K562 (cell line): ENCODE data around the gene MACROD2. TPM values are rescaled to one million over a fixed set of nuclear protein-coding genes. Genes with fewer than 3 reads are reported as not detected.
"Not testable (repeated sequence)": the region's sequence is repeated elsewhere in the genome, so short reads cannot be mapped to it uniquely, and the experiment has no call there.

Source experiments
- ATAC-seq: fragments of 200-7000 bp; cut with Tn5 transposase; 3 replicates; pipeline ENCODE4 v1.9.1; 2020; ENCODE audit warnings: moderate library complexity
- BruUV-seq: library from RNA; stranded (reverse); fragments of 400-500 nt; replicated peaks from 2 replicates; lab custom pipeline; 2021; lab: Mats Ljungman, UMichigan
- CTCF ChIA-PET: fragments of 300-600 bp; formaldehyde crosslinking; extraction: SDS; loops from one replicate; lab custom pipeline; 2021; ENCODE audit warnings: low intra/inter-chr PET ratio; lab: Yijun Ruan, JAX
- POLR2A ChIA-PET: fragments of 300-600, 350-650 bp; sonication (Branson Sonifier 250); formaldehyde crosslinking; extraction: SDS; loops from one replicate; lab custom pipeline; 2021; ENCODE audit warnings: antibody characterized with exemption, inconsistent platforms; lab: Yijun Ruan, JAX
- DNase-seq, 4 experiments: peaks; one replicate each; pipeline versions ENCODE4 v3.0.0 to v3.0.0-alpha.2; 2011 to 2018; ENCODE audit warnings: low spot score in 3 of 4, mixed read lengths in 3 of 4; ENCODE audit errors: extremely low read depth in 1 of 4
- FAIRE-seq: peaks from 2 replicates; lab custom pipeline; 2011; peaks lifted over from hg19 to GRCh38; lab: Jason Lieb, UNC
- H2AFZ ChIP-seq: 2 replicates; pipeline ENCODE4 v1.6.0; 2011; ENCODE audit warnings: low read depth, low read length, control low read depth, inconsistent platforms
- H3K27ac ChIP-seq: fragments of 200-600 bp; 3 replicates; pipeline ENCODE4 v1.8.0; 2011; ENCODE audit warnings: low read depth, mild to moderate bottlenecking, control low read depth, inconsistent platforms, low read length, moderate library complexity, mixed read lengths; ENCODE audit errors: extremely low read depth
- H3K27me3 ChIP-seq, 2 experiments: fragments of 300-600 bp in 1 of 2; 2 replicates in 1 of 2; 3 replicates in 1 of 2; pipeline versions ENCODE4 v1.6.0 to v1.8.0; 2011; ENCODE audit warnings: inconsistent platforms in 2 of 2, low read length in 2 of 2, mild to moderate bottlenecking in 1 of 2, mixed read lengths in 1 of 2, moderate library complexity in 1 of 2; ENCODE audit not compliant: control insufficient read depth in 2 of 2, insufficient read depth in 2 of 2
- H3K36me3 ChIP-seq: fragments of 300-600 bp; 3 replicates; pipeline ENCODE4 v1.8.0; 2011; ENCODE audit warnings: mild to moderate bottlenecking, low read length, inconsistent platforms; ENCODE audit not compliant: control insufficient read depth, insufficient read depth
- H3K4me1 ChIP-seq, 2 experiments: fragments of 200-600 bp in 1 of 2; replicated peaks in 1 of 2; 2 replicates in 1 of 2; 3 replicates in 1 of 2; pipeline versions ENCODE4 v1.5.1 to v1.8.0; 2011; ENCODE audit warnings: inconsistent platforms in 2 of 2, low read length in 2 of 2, mild to moderate bottlenecking in 1 of 2, mixed read lengths in 1 of 2, moderate library complexity in 1 of 2; ENCODE audit not compliant: control insufficient read depth in 2 of 2, insufficient read depth in 2 of 2
- H3K4me2 ChIP-seq: 2 replicates; pipeline ENCODE4 v1.6.1; 2011; ENCODE audit warnings: low read length, control low read depth, inconsistent platforms, mixed read lengths; ENCODE audit not compliant: insufficient read depth
- H3K4me3 ChIP-seq: fragments of 200-600 bp; sonication (generic), shearing (Covaris generic); 2 replicates; pipeline ENCODE4 v1.5.1; 2016; ENCODE audit warnings: control low read depth, inconsistent platforms
- H3K79me2 ChIP-seq: fragments of 200-600 bp; 3 replicates; pipeline ENCODE4 v1.8.0; 2011; ENCODE audit warnings: low read length, inconsistent platforms; ENCODE audit not compliant: control insufficient read depth, insufficient read depth
- H3K9ac ChIP-seq, 2 experiments: 2 replicates each; pipeline versions ENCODE4 v1.6.0 to v1.6.1; 2011; ENCODE audit warnings: low read depth in 2 of 2, low read length in 2 of 2, control low read depth in 1 of 2, inconsistent platforms in 1 of 2, mild to moderate bottlenecking in 1 of 2, mixed read lengths in 1 of 2; ENCODE audit not compliant: insufficient read depth in 1 of 2
- H3K9me1 ChIP-seq: one replicate; pipeline ENCODE4 v1.6.0; 2011; ENCODE audit warnings: inconsistent platforms, mild to moderate bottlenecking, low read length, moderate library complexity; ENCODE audit not compliant: control insufficient read depth, insufficient read depth
- H3K9me3 ChIP-seq: replicated peaks from 2 replicates; pipeline ENCODE4 v1.5.1; 2011; ENCODE audit warnings: low read depth, low read length, inconsistent platforms; ENCODE audit not compliant: control insufficient read depth, insufficient read depth
- H4K20me1 ChIP-seq: replicated peaks from 2 replicates; pipeline ENCODE4 v1.6.1; 2011; ENCODE audit warnings: low read length, inconsistent platforms, mixed read lengths; ENCODE audit not compliant: control insufficient read depth, insufficient read depth
- CBX5 ChIP-seq: IDR thresholded peaks from 2 replicates; pipeline ENCODE4 v1.6.1; 2014; ENCODE audit warnings: low read depth, borderline replicate concordance
- SETDB1 ChIP-seq: IDR thresholded peaks from one replicate; pipeline ENCODE4 v1.6.1; 2012; ENCODE audit warnings: low read length, control low read depth, inconsistent platforms
- XRCC3 ChIP-seq: fragments of 450-650 bp; IDR thresholded peaks from 2 replicates; pipeline ENCODE4 v1.6.1; 2017; ENCODE audit warnings: mild to moderate bottlenecking, moderate library complexity
- WGBS: fragments of 100-300 bp; shearing (Covaris generic); methylation state at CpG from one replicate; pipeline ENCODE4 v1.1.6; 2016; ENCODE audit warnings: low coverage, mixed read lengths; ENCODE audit not compliant: insufficient coverage; ENCODE audit errors: missing lambda C conversion rate; 5-methylcytosine and 5-hydroxymethylcytosine counted together
- in situ Hi-C: fragments of 300-500 bp; cut with MboI; formaldehyde crosslinking; loops from 4 replicates; pipeline ENCODE4 v1.15.0; 2018; ENCODE audit warnings: inconsistent platforms, mixed read lengths
- intact Hi-C: fragments of 100-400 bp; cut with micrococcal nuclease; formaldehyde crosslinking; loops from 2 replicates; pipeline ENCODE4 v1.14.2; 2022
- polyA plus RNA-seq, 8 experiments: library from polyadenylated mRNA; depleted of rRNA in 4 of 8; stranded (reverse) in 5 of 8; unstranded in 3 of 8; fragments of >200 nt; fragmentation: Nextera tagmentation in 2 of 8; fragmentation: Illumina TruSeq in 1 of 8; extraction: Ambion mirVana in 2 of 8; extraction: Trizol in 1 of 8; gene quantifications; 2 replicates each; pipeline versions ENCODE4 v1.2.1 to v1.2.3, GENCODE V29; 2011 to 2014; ENCODE audit warnings: inconsistent platforms in 1 of 8, missing spikeins in 1 of 8
- total RNA-seq, 7 experiments: library from RNA; depleted of rRNA in 6 of 7; stranded (reverse); fragments of >200 nt in 6 of 7; fragmentation: Illumina TruSeq in 2 of 7; extraction: Trizol in 2 of 7; gene quantifications; 2 replicates each; pipeline versions ENCODE4 v1.2.1 to v1.2.3, GENCODE V29; 2011 to 2021; ENCODE audit warnings: low replicate concordance in 1 of 7

Gene MACROD2
- total and polyA plus RNA-seq, 9 of the 15 experiments (the other 6 are each of a cell fraction or from before 2014, with no cell fraction given): not detected

GRCh38 chr20:15198017-15198416 is 1202.7 kb downstream of the MACROD2 start:
- H3K27ac ChIP-seq, DNase-seq, H2AFZ ChIP-seq, H3K4me1 ChIP-seq, ATAC-seq, H3K36me3 ChIP-seq, POLR2A ChIA-PET, H3K4me3 ChIP-seq, CTCF ChIA-PET, H3K79me2 ChIP-seq, H3K9me1 ChIP-seq, H3K4me2 ChIP-seq, H4K20me1 ChIP-seq, H3K9me3 ChIP-seq, FAIRE-seq, H3K9ac ChIP-seq, intact Hi-C loops, BruUV-seq, H3K27me3 ChIP-seq, in situ Hi-C loops: not testable (repeated sequence)
- 0% methylated on average over 5 of the region's 10 CpGs for WGBS

- POLR2A ChIA-PET: no interaction called here
- CTCF ChIA-PET: no interaction called here
- no peaks in the 10 kb centered on the region for H3K36me3 ChIP-seq
- FAIRE-seq: no peak
- H4K20me1 ChIP-seq: no peaks in the 10 kb centered on the region
- H3K9ac ChIP-seq: no peak overlapping the region
- no peak overlapping the region for H3K27ac ChIP-seq
- no peak for ATAC-seq
- intact Hi-C loops: no loop called here
- H3K79me2 ChIP-seq: no peaks in the 10 kb centered on the region
- no peak for TF ChIP-seq SETDB1
- TF ChIP-seq XRCC3: no peak
- TF ChIP-seq CBX5: no peak
- TF ChIP-seq, all 486 proteins: peak for 0
- no peak overlapping the region for H3K4me3 ChIP-seq
- in situ Hi-C loops: no loop called here
- WGBS: 0% methylated on average over 1 of the region's 1 CpG
- H2AFZ ChIP-seq: no peak overlapping the region
- no peaks in the 10 kb centered on the region for H3K9me3 ChIP-seq
- H3K9me1 ChIP-seq: no peaks in the 10 kb centered on the region
- no peak for DNase-seq
- no peaks in the 10 kb centered on the region for H3K27me3 ChIP-seq
- BruUV-seq: no TSS peak
- H3K4me2 ChIP-seq: no peak overlapping the region
- no peaks in the 10 kb centered on the region for H3K4me1 ChIP-seq
These were observed 1204.4 kb downstream of the MACROD2 start for GRCh38 chr20:15199698-15200097.
